ENCODE data around the gene KRTAP5-11. TPM values are rescaled to one million over a fixed set of nuclear protein-coding genes. Genes with fewer than 3 reads are reported as not detected.
A peak's percentile ranks its signal among the peaks of the same experiment; 100 is the strongest.

Gene KRTAP5-11
- total and polyA plus RNA-seq, 2 donors (not counting 1 experiment from before 2014, with no cell fraction given): not detected

DNA sequence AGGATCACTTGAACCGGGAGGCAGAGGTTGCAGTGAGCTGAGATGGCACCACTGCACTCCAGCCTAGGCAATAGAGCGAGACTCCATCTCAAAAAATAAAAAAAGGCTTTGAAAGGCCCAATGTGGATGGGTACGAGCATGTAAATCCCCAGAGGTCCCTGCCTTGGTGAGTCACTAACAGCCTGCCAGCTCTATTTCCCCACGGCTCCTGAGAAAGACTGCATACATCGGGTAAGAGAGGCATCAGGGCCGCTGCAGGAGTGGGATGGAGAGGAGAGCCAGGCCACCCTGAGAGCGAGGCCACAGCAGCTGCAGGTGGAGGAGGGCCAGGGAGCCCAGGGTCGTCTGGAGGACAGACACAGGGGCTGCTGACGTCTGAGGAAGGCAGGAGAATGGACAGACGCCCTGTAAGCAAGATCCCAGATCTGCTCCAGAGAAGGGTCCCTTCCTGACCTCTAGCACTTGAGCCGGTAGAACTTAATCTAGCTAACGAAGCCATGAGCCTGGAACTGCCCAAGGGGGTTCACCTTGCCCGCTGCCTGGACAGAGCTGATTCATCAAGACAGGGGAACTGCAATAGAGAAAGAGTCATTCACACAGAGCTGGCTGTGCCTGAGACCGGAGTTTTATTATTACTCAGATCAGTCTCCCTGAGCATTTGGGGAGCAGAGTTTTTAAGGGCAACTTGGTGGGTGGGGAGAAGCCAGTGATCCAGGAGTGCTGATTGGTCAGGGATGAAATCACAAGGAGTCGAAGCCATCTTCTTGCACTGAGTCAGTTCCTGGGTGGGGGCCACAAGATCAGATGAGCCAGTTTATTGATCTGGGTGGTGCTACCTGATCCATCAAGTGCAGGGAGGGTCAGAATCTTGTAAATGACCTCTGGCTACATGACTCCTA lies 39.5 kb downstream of the KRTAP5-11 start:
- intact Hi-C loops (cut with micrococcal nuclease): no loop called here
- CTCF ChIA-PET: no interaction called here
- H3K27me3 Mint-ChIP-seq: peaks cover 7% of the 10 kb centered on the region

More for the DNA sequence above, 39.5 kb downstream of the KRTAP5-11 start:
- no peak for ATAC-seq (ENCODE audit: low read depth)
- no peak overlapping the region for H3K4me3 ChIP-seq (ENCODE audit: control extremely low read depth in 1 of 5, extremely low read depth in 1 of 5, insufficient read depth in 1 of 5, low read depth in 2 of 5, low read length in 4 of 5)
- H3K79me2 ChIP-seq (ENCODE audit: control insufficient read depth, insufficient read depth, low read length): no peaks in the 10 kb centered on the region
- peaks cover 3 to 10% of the 10 kb centered on the region in 2 donors for H3K4me1 ChIP-seq (ENCODE audit: control insufficient read depth in 2 of 2, insufficient read depth in 2 of 2, low read length in 2 of 2)
- H3K27ac ChIP-seq (ENCODE audit: low read length in 2 of 2): no peak overlapping the region
- H3K27me3 ChIP-seq (replicated peaks in 1 of 4; ENCODE audit: control extremely low read depth in 1 of 4, control insufficient read depth in 3 of 4, insufficient read depth in 4 of 4, low read length in 3 of 4): peaks cover 0 to 3% (median 0%) of the 10 kb centered on the region in 4 experiments
- Mint-ChIP-seq H3K9me3 (ENCODE audit: insufficient read depth) (peaks cover 6% of the 10 kb centered on the region), H3K27ac (no peak overlapping the region), H3K4me3 (peak overlapping the region; percentile 29), H3K4me1 (peaks cover 19% of the 10 kb centered on the region)
- TF ChIP-seq EZH2 (IDR thresholded peaks at IDR 0.05; ENCODE audit: borderline replicate concordance, insufficient read depth, low read depth, low read length, poor library complexity, severe bottlenecking): no peak
- TF ChIP-seq CTCF (IDR thresholded peaks at IDR 0.05): no peak
- H3K36me3 ChIP-seq (replicated peaks in 1 of 2; ENCODE audit: control extremely low read depth in 1 of 2, control insufficient read depth in 1 of 2, extremely low read depth in 1 of 2, insufficient read depth in 2 of 2, low read length in 1 of 2): no peaks in the 10 kb centered on the region
- no peak overlapping the region for H3K9ac ChIP-seq (ENCODE audit: low read length)
- H4K20me1 ChIP-seq (ENCODE audit: control insufficient read depth, insufficient read depth, low read length, poor library complexity, severe bottlenecking): no peaks in the 10 kb centered on the region
- peaks cover 0 to 25% (median 0%) of the 10 kb centered on the region in 3 donors for H3K9me3 ChIP-seq (ENCODE audit: control extremely low read depth in 1 of 3, control insufficient read depth in 2 of 3, insufficient read depth in 1 of 3, low read length in 2 of 3)
- POLR2A ChIA-PET: no interaction called here
- 70% methylated on average over 14 of the region's 15 CpGs for WGBS (ENCODE audit: insufficient coverage)
- H2AFZ ChIP-seq (ENCODE audit: insufficient read depth, low read depth, low read length, poor library complexity, severe bottlenecking): no peak overlapping the region
- DNase-seq: no peak
- H3K4me2 ChIP-seq (replicated peaks; ENCODE audit: low read depth, low read length, poor library complexity, severe bottlenecking): no peak overlapping the region

Data from B cell (primary cell).